Measurements from ENCODE around the gene EML4.

DNA sequence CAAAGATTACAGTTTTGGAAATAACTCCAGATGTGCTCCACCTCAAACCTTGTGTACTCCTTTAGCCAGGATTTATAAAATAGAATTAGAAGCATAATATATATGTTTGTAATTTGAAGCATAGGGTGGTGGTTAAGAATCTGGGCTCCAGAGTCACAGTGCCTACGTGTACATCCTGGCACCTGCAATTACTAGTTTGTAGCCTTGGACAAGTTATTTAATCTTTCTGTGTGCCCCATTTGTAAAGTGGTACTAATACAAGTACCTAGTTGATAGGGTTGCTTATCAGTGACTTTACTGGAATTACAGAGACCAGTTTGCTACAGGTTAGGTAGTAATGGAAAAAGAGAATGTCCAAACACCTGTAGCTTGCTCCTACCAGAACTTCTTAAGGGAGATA is 28.6 kb downstream of the EML4 start:
- no peak for TF ChIP-seq POLR2A (IDR thresholded peaks at IDR 0.05)
- TF ChIP-seq, protein P1, sequence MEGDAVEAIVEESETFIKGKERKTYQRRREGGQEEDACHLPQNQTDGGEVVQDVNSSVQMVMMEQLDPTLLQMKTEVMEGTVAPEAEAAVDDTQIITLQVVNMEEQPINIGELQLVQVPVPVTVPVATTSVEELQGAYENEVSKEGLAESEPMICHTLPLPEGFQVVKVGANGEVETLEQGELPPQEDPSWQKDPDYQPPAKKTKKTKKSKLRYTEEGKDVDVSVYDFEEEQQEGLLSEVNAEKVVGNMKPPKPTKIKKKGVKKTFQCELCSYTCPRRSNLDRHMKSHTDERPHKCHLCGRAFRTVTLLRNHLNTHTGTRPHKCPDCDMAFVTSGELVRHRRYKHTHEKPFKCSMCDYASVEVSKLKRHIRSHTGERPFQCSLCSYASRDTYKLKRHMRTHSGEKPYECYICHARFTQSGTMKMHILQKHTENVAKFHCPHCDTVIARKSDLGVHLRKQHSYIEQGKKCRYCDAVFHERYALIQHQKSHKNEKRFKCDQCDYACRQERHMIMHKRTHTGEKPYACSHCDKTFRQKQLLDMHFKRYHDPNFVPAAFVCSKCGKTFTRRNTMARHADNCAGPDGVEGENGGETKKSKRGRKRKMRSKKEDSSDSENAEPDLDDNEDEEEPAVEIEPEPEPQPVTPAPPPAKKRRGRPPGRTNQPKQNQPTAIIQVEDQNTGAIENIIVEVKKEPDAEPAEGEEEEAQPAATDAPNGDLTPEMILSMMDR (IDR thresholded peaks at IDR 0.05), result no peak
